GM23338 (cell line): ENCODE results near the gene C6orf47. TPM values are rescaled to one million over a fixed set of nuclear protein-coding genes. Genes with fewer than 3 reads are reported as not detected.

Experiments used
- ATAC-seq: fragments of 200-7000 bp; cut with Tn5 transposase; 3 replicates; pipeline ENCODE4 v1.9.1; 2020
- DNase-seq: peaks from one replicate; pipeline ENCODE4 v3.0.0-alpha.2; 2015; ENCODE audit warnings: low spot score
- H2AFZ ChIP-seq: fragments of 200-600 bp; sonication (generic); 2 replicates; pipeline ENCODE4 v1.8.0; 2016; ENCODE audit warnings: antibody characterized with exemption, mild to moderate bottlenecking, moderate library complexity
- H3F3A ChIP-seq: fragments of 200-600 bp; sonication (generic); replicated peaks from 2 replicates; pipeline ENCODE4 v1.8.0; 2017; ENCODE audit warnings: antibody characterized with exemption, mixed run types, low read depth
- H3K27ac ChIP-seq: fragments of 200-600 bp; sonication (generic); 2 replicates; pipeline ENCODE4 v1.6.1; 2016; ENCODE audit warnings: low read depth
- H3K27me3 ChIP-seq: fragments of 200-600 bp; sonication (generic); 2 replicates; pipeline ENCODE4 v1.8.0; 2016; ENCODE audit warnings: mild to moderate bottlenecking, mixed run types, moderate library complexity; ENCODE audit not compliant: insufficient read depth
- H3K36me3 ChIP-seq: fragments of 200-600 bp; sonication (generic); 2 replicates; pipeline ENCODE4 v1.8.0; 2016; ENCODE audit warnings: mild to moderate bottlenecking; ENCODE audit not compliant: insufficient read depth
- H3K4me1 ChIP-seq: fragments of 200-600 bp; sonication (generic); 2 replicates; pipeline ENCODE4 v1.8.0; 2016; ENCODE audit warnings: mild to moderate bottlenecking, moderate library complexity; ENCODE audit not compliant: insufficient read depth
- H3K4me2 ChIP-seq: fragments of 200-600 bp; sonication (generic); 2 replicates; pipeline ENCODE4 v1.7.1; 2017; ENCODE audit warnings: mixed run types
- H3K4me3 ChIP-seq: fragments of 200-600 bp; sonication (generic); 2 replicates; pipeline ENCODE4 v1.6.1; 2016; ENCODE audit warnings: mixed run types
- H3K79me2 ChIP-seq: fragments of 200-600 bp; sonication (generic); replicated peaks from 2 replicates; pipeline ENCODE4 v1.8.0; 2017; ENCODE audit warnings: mild to moderate bottlenecking; ENCODE audit not compliant: insufficient read depth
- H3K9me2 ChIP-seq: fragments of 200-600 bp; sonication (generic); 2 replicates; pipeline ENCODE4 v1.8.0; 2017; ENCODE audit not compliant: insufficient read depth
- H4K20me1 ChIP-seq: fragments of 200-600 bp; sonication (generic); replicated peaks from 2 replicates; pipeline ENCODE4 v1.8.0; 2017; ENCODE audit warnings: mild to moderate bottlenecking; ENCODE audit not compliant: insufficient read depth
- H3K27ac Mint-ChIP-seq: 2 replicates; pipeline ENCODE4 v1.8.0; 2020; ENCODE audit warnings: inconsistent platforms, mild to moderate bottlenecking, moderate library complexity, mixed read lengths
- H3K27me3 Mint-ChIP-seq: 3 replicates; pipeline ENCODE4 v1.8.0; 2022; ENCODE audit warnings: low read depth, mild to moderate bottlenecking, moderate library complexity, mixed read lengths, inconsistent platforms; ENCODE audit not compliant: insufficient read depth, poor library complexity
- H3K36me3 Mint-ChIP-seq: 3 replicates; pipeline ENCODE4 v1.8.0; 2021; ENCODE audit warnings: low read depth, mild to moderate bottlenecking, inconsistent platforms, moderate library complexity, mixed read lengths
- H3K4me1 Mint-ChIP-seq: 3 replicates; pipeline ENCODE4 v1.8.0; 2020; ENCODE audit warnings: mild to moderate bottlenecking, inconsistent platforms, mixed read lengths
- H3K4me3 Mint-ChIP-seq: 3 replicates; pipeline ENCODE4 v1.8.0; 2021; ENCODE audit warnings: moderate library complexity, mild to moderate bottlenecking, inconsistent platforms, mixed read lengths
- H3K9me3 Mint-ChIP-seq: 3 replicates; pipeline ENCODE4 v1.8.0; 2020; ENCODE audit warnings: moderate library complexity, mild to moderate bottlenecking, inconsistent platforms, mixed read lengths
- CREB1 ChIP-seq: fragments of 250-450 bp; sonication (Bioruptor Pico); IDR thresholded peaks from 2 replicates; pipeline ENCODE4 v1.5.0; 2020; ENCODE audit warnings: low read depth, mild to moderate bottlenecking, moderate library complexity
- CTCF ChIP-seq, 2 experiments: fragments of 200-600 bp in 1 of 2; sonication (generic) in 1 of 2; conservative IDR thresholded peaks; 2 replicates each; pipeline versions ENCODE4 v1.5.1 to v1.6.1; 2016 to 2017; ENCODE audit warnings: antibody characterized with exemption in 2 of 2, low read depth in 2 of 2, mild to moderate bottlenecking in 2 of 2, moderate library complexity in 1 of 2
- EZH2 ChIP-seq: fragments of 200-600 bp; sonication (generic); IDR thresholded peaks from one replicate; pipeline ENCODE4 v1.8.0; 2017; ENCODE audit warnings: antibody characterized with exemption, mild to moderate bottlenecking, low read depth; ENCODE audit not compliant: unreplicated experiment
- EZH2phosphoT487 ChIP-seq: fragments of 200-600 bp; sonication (generic); IDR thresholded peaks from one replicate; pipeline ENCODE4 v1.8.1; 2018; ENCODE audit warnings: antibody characterized with exemption; ENCODE audit not compliant: unreplicated experiment
- JUNB ChIP-seq: IDR thresholded peaks from one replicate; pipeline ENCODE4 v1.6.1; 2016; ENCODE audit warnings: antibody characterized with exemption; ENCODE audit not compliant: unreplicated experiment
- NANOG ChIP-seq: IDR thresholded peaks from 2 replicates; pipeline ENCODE4 v1.6.1; 2016; ENCODE audit warnings: antibody characterized with exemption, borderline replicate concordance
- POLR2AphosphoS5 ChIP-seq: IDR thresholded peaks from 2 replicates; pipeline ENCODE4 v1.6.1; 2016; ENCODE audit warnings: antibody characterized with exemption, low read depth
- REST ChIP-seq: IDR thresholded peaks from one replicate; pipeline ENCODE4 v1.6.1; 2018; ENCODE audit warnings: antibody characterized with exemption; ENCODE audit not compliant: unreplicated experiment
- STAT1 ChIP-seq: IDR thresholded peaks from one replicate; pipeline ENCODE4 v1.6.1; 2016; ENCODE audit warnings: antibody characterized with exemption; ENCODE audit not compliant: unreplicated experiment
- ZNF114 ChIP-seq: fragments of 250-450 bp; sonication (Bioruptor Pico); IDR thresholded peaks from 2 replicates; pipeline ENCODE4 v1.5.0; 2020; ENCODE audit warnings: mild to moderate bottlenecking, moderate library complexity
- ZNF331 ChIP-seq: fragments of 250-450 bp; sonication (Bioruptor Pico); IDR thresholded peaks from 2 replicates; pipeline ENCODE4 v1.5.0; 2020; ENCODE audit warnings: low read depth, mild to moderate bottlenecking, moderate library complexity
- polyA plus RNA-seq: library from polyadenylated mRNA; unstranded; fragments of >200 nt; fragmentation: Nextera tagmentation; extraction: Ambion mirVana; gene quantifications from 2 replicates; pipeline ENCODE4 v1.2.1, GENCODE V29; 2016
- total RNA-seq: library from RNA; depleted of rRNA; stranded (reverse); fragments of >200 nt; shearing (Covaris generic); gene quantifications from 2 replicates; pipeline ENCODE4 v1.2.3, GENCODE V29; 2014
- TF ChIP-seq, protein P1 (sequence below): fragments of 250-450 bp; sonication (Bioruptor Pico); IDR thresholded peaks from 2 replicates; pipeline ENCODE4 v1.5.0; 2020; ENCODE audit warnings: mild to moderate bottlenecking, moderate library complexity
- TF ChIP-seq, protein P2 (sequence below): IDR thresholded peaks from 2 replicates; pipeline ENCODE4 v1.6.1; 2016; ENCODE audit warnings: antibody characterized with exemption

Gene C6orf47
- total and polyA plus RNA-seq, 2 experiments from 2014 or later = 9.4 to 12.8 TPM

DNA sequence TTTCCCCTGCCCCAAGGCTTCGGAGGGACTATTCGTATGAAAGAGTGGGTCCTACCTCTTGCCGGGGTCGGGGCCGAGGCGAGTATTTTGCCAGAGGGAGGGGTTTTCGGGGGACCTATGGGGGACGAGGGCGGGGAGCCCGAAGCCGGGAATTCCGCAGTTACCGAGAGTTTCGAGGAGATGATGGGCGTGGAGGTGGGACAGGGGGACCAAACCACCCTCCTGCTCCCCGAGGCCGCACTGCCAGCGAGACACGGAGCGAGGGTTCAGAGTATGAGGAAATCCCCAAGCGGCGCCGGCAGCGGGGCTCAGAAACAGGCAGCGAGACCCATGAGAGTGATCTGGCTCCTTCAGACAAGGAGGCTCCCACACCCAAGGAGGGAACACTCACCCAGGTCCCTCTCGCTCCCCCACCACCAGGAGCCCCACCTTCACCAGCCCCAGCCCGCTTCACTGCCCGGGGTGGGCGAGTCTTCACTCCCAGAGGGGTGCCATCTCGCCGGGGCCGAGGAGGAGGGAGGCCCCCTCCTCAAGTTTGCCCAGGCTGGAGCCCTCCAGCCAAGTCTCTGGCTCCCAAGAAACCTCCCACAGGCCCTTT, 28.8 kb downstream of the C6orf47 start:
- Mint-ChIP-seq H3K36me3 (peaks cover 99% of the 10 kb centered on the region), H3K4me3 (no peak overlapping the region), H3K9me3 (no peaks in the 10 kb centered on the region; the same call in 2 of the 3 replicates), H3K4me1 (no peaks in the 10 kb centered on the region), H3K27me3 (peaks cover 3% of the 10 kb centered on the region), H3K27ac (no peak overlapping the region)
- Histone ChIP-seq H3F3A (peaks cover 67% of the 10 kb centered on the region), H3K79me2 (peaks cover 26% of the 10 kb centered on the region), H3K4me2 (no peak overlapping the region), H3K9me2 (no peaks in the 10 kb centered on the region), H2AFZ (no peak overlapping the region), H4K20me1 (peaks cover 51% of the 10 kb centered on the region), H3K4me1 (no peaks in the 10 kb centered on the region), H3K27me3 (no peaks in the 10 kb centered on the region), H3K4me3 (no peak overlapping the region), H3K27ac (no peak overlapping the region), H3K36me3 (peaks cover 78% of the 10 kb centered on the region)
- ATAC-seq (peak; percentile 10), DNase-seq (no peak)
- no peak for TF ChIP-seq ZNF114 (CRISPR knock-in tag)
- TF ChIP-seq NANOG = no peak
- TF ChIP-seq JUNB = no peak
- TF ChIP-seq ZNF331 (CRISPR knock-in tag) = no peak
- no peak for TF ChIP-seq POLR2AphosphoS5
- no peak for TF ChIP-seq CTCF (conservative IDR thresholded peaks at IDR 0.05; ENCODE audit: low read depth in 2 of 2)
- no peak for TF ChIP-seq REST
- TF ChIP-seq, protein P1, sequence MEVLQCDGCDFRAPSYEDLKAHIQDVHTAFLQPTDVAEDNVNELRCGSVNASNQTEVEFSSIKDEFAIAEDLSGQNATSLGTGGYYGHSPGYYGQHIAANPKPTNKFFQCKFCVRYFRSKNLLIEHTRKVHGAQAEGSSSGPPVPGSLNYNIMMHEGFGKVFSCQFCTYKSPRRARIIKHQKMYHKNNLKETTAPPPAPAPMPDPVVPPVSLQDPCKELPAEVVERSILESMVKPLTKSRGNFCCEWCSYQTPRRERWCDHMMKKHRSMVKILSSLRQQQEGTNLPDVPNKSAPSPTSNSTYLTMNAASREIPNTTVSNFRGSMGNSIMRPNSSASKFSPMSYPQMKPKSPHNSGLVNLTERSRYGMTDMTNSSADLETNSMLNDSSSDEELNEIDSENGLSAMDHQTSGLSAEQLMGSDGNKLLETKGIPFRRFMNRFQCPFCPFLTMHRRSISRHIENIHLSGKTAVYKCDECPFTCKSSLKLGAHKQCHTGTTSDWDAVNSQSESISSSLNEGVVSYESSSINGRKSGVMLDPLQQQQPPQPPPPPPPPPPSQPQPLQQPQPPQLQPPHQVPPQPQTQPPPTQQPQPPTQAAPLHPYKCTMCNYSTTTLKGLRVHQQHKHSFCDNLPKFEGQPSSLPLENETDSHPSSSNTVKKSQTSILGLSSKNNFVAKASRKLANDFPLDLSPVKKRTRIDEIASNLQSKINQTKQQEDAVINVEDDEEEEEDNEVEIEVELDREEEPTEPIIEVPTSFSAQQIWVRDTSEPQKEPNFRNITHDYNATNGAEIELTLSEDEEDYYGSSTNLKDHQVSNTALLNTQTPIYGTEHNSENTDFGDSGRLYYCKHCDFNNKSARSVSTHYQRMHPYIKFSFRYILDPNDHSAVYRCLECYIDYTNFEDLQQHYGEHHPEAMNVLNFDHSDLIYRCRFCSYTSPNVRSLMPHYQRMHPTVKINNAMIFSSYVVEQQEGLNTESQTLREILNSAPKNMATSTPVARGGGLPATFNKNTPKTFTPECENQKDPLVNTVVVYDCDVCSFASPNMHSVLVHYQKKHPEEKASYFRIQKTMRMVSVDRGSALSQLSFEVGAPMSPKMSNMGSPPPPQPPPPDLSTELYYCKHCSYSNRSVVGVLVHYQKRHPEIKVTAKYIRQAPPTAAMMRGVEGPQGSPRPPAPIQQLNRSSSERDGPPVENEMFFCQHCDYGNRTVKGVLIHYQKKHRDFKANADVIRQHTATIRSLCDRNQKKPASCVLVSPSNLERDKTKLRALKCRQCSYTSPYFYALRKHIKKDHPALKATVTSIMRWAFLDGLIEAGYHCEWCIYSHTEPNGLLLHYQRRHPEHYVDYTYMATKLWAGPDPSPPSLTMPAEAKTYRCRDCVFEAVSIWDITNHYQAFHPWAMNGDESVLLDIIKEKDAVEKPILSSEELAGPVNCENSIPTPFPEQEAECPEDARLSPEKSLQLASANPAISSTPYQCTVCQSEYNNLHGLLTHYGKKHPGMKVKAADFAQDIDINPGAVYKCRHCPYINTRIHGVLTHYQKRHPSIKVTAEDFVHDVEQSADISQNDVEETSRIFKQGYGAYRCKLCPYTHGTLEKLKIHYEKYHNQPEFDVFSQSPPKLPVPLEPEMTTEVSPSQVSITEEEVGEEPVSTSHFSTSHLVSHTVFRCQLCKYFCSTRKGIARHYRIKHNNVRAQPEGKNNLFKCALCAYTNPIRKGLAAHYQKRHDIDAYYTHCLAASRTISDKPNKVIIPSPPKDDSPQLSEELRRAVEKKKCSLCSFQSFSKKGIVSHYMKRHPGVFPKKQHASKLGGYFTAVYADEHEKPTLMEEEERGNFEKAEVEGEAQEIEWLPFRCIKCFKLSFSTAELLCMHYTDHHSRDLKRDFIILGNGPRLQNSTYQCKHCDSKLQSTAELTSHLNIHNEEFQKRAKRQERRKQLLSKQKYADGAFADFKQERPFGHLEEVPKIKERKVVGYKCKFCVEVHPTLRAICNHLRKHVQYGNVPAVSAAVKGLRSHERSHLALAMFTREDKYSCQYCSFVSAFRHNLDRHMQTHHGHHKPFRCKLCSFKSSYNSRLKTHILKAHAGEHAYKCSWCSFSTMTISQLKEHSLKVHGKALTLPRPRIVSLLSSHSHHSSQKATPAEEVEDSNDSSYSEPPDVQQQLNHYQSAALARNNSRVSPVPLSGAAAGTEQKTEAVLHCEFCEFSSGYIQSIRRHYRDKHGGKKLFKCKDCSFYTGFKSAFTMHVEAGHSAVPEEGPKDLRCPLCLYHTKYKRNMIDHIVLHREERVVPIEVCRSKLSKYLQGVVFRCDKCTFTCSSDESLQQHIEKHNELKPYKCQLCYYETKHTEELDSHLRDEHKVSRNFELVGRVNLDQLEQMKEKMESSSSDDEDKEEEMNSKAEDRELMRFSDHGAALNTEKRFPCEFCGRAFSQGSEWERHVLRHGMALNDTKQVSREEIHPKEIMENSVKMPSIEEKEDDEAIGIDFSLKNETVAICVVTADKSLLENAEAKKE (CRISPR knock-in tag) = no peak
- no peak for TF ChIP-seq STAT1
- TF ChIP-seq CREB1 = no peak
- TF ChIP-seq, protein P2, sequence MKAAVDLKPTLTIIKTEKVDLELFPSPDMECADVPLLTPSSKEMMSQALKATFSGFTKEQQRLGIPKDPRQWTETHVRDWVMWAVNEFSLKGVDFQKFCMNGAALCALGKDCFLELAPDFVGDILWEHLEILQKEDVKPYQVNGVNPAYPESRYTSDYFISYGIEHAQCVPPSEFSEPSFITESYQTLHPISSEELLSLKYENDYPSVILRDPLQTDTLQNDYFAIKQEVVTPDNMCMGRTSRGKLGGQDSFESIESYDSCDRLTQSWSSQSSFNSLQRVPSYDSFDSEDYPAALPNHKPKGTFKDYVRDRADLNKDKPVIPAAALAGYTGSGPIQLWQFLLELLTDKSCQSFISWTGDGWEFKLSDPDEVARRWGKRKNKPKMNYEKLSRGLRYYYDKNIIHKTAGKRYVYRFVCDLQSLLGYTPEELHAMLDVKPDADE = no peak
- no peak for TF ChIP-seq EZH2
- TF ChIP-seq EZH2phosphoT487 = no peak
